CD4-positive, alpha-beta T cell treated with Interleukin-15 for 1 hour (primary cell): ENCODE data around the gene CLCN1.

Experiments used
- DNase-seq: peaks from one replicate; pipeline ENCODE4 v3.0.0-alpha.2; 2020

CLCN1 gene

GRCh38 chr7:143296686-143297085 is 19.2 kb upstream of the CLCN1 start:
- no peak for DNase-seq

GRCh38 chr7:143299346-143299745 is 16.6 kb upstream of the CLCN1 start:
- DNase-seq: no peak

DNA sequence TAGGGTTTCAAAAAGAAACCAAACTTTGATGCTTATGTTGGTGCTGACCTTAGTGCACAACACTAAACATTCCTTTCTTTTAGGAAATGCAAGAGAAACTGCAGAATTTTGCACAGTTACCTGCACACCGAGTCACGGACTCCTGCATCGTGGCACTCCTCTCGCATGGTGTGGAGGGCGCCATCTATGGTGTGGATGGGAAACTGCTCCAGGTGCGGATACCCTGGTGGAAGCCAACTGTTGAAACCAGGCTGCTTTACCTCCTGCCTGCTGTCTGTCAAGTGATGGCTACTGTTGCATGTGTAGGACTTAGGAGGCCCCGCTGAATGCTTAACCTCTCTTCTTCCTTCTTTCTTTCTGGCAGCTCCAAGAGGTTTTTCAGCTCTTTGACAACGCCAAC is 16.1 kb upstream of the CLCN1 start:
- peak; percentile 59 for DNase-seq

GRCh38 chr7:143300959-143301935 is 14.7 kb upstream of the CLCN1 start:
- peak; percentile 28 for DNase-seq

- no peak for DNase-seq
Measured at GRCh38 chr7:143303733-143304132, 12.2 kb upstream of the CLCN1 start.

DNA sequence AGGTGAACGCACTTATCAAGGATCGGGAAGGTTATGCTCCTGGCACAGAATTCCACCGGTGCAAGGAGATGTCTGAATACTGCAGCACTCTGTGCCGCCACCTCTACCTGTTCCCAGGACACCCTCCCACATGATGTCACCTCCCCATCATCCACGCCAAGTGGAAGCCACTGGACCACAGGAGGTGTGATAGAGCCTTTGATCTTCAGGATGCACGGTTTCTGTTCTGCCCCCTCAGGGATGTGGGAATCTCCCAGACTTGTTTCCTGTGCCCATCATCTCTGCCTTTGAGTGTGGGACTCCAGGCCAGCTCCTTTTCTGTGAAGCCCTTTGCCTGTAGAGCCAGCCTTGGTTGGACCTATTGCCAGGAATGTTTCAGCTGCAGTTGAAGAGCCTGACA is 11.0 kb upstream of the CLCN1 start:
- DNase-seq: no peak

- peak; percentile 70 for DNase-seq
Measured at GRCh38 chr7:143305423-143306070, 10.4 kb upstream of the CLCN1 start.

GRCh38 chr7:143308632-143309031 is 7.3 kb upstream of the CLCN1 start:
- DNase-seq: no peak

DNA sequence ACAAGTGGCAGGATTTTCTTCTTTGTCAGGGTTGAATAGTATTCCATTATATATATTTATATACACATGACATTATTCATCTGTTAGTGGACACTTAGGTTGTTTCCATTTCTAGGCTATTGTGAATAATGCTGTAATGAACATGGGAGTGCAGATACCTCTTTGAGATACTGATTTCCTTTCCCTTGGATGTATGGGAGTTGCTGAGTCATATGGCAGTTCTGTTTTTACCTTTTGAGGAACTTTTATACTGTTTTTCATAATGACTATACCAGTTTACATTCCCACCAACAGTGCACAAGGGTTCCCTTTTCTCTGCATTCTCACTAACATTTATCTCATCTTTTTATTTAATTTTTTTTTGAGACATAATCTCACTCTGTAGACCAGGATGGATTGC is 1.8 kb upstream of the CLCN1 start:
- DNase-seq: no peak

DNA sequence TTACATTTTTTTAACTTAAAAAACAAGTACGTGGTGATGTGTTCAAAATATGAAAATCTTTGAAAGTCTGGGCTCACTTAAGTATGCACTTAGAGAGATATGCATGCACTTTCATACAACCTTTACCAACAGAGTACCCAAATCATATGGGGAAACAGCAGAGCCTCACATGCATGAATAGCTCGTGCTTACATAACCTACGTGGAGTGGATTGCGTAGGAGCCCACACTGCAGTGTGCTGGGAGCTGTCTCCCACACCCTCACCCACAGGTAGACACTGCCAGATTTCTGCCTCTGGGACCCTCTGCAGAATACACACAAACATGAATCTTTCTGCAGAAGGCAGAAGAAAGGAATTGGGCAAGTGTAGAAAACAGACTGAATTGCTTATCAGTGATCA is 581 bp downstream of the CLCN1 start:
- no peak for DNase-seq

GRCh38 chr7:143318661-143319060 is 2.8 kb downstream of the CLCN1 start:
- DNase-seq: no peak

DNA sequence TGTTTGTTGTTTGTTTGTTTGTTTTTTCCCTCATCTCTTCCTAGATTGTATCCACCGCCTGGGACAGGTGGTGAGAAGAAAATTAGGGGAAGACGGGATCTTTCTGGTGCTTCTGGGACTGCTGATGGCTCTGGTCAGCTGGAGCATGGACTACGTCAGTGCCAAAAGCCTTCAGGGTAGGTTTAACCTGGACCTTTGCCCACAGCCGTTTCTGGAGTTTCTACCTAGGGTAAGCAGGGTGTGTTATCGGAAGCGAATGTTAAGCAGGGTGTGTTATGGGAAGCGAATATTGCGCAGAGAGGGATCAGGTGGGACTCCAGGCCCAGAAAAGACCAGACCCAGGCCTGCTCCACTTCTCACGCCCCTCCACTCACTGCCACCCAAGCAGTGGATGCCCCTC is 4.7 kb downstream of the CLCN1 start:
- DNase-seq: no peak

DNA sequence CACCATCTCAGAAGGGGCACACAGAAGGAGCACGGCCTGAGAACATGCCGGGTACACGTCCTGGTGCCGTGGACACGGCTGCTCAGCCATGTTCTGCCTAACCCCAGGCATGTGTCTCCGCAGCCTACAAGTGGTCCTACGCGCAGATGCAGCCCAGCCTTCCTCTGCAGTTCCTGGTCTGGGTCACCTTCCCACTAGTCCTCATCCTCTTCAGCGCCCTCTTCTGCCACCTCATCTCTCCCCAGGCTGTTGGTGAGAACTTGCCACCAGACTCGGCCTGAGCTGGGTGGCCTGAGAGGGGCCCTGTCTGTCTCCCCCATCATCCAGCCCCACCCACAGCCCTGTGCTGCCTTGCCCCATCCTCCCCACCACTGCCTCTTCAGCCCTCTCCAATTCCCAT is 5.3 kb downstream of the CLCN1 start:
- no peak for DNase-seq

DNA sequence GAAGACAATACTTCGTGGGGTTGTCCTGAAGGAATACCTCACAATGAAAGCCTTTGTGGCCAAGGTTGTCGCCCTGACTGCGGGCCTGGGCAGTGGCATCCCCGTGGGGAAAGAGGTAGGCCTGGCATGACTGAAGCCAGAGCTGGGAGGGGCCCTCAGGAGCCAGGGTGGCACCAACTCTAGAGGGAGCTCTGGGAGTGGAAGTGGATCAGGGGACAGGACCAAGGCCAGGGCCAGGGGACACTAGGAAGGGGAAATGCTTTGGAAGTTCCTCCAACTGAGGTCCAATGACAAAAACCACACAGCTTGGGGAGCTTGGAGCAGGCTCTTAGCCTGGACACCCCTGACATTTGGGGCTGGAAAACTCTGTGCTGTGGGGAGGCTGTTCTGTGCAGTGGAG is 5.8 kb downstream of the CLCN1 start:
- DNase-seq: peak; percentile 31

- DNase-seq: no peak
Measured at GRCh38 chr7:143322760-143323633, 7.1 kb downstream of the CLCN1 start.

- DNase-seq: no peak
Measured at GRCh38 chr7:143323653-143324052, 7.7 kb downstream of the CLCN1 start.

DNA sequence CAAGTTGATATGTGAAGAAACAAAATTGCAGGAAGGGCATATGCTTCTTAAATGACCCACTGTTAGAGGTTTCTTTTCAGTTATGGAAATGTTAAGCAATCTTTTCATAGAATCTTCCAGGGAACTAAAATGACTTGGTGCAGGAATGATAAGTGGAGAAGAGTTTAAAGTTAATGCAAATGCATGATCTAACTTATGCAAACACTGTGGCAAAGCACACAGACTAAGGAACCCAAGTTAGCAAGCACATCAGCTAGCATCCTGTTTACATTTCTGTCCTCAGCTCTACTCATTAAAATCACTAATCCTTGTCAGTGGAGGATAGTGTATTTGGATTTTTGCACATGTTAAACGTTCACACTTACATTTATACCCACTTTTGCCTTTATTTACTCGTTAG is 9.3 kb downstream of the CLCN1 start:
- no peak for DNase-seq

GRCh38 chr7:143327903-143328302 is 12.0 kb downstream of the CLCN1 start:
- no peak for DNase-seq

- DNase-seq: no peak
Measured at GRCh38 chr7:143329471-143330170, 13.7 kb downstream of the CLCN1 start.

- DNase-seq: no peak
Measured at GRCh38 chr7:143331179-143331801, 15.4 kb downstream of the CLCN1 start.

GRCh38 chr7:143334244-143334643 is 18.3 kb downstream of the CLCN1 start:
- no peak for DNase-seq

GRCh38 chr7:143337216-143337615 is 21.3 kb downstream of the CLCN1 start:
- DNase-seq: no peak
